ENCODE data around the gene ZBTB22. TPM values are rescaled to one million over a fixed set of nuclear protein-coding genes. Genes with fewer than 3 reads are reported as not detected.

Gene ZBTB22
- polyA plus RNA-seq, 1 donor (not counting 4 experiments of a cell fraction or from before 2014, with no cell fraction given): 6.5 TPM

DNA sequence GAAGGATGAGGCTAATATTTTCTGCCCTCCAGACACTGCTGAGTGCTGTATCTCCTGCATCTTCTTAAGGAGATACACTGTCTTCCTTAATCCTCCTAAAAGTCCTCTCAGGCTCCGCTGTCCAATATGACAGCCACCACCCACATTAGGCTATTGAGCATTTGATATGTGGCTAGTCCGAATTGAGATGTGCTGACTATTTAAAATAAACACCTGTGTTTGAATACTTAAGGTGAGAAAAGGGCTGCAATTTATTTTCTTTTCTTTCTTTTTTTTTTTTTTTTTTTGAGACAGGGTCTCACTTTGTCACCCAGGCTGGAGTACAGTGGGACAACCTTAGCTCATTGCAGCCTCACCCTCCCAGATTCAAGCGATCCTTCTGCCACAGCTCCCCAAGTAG, 15.7 kb downstream of the ZBTB22 start:
- TF ChIP-seq EZH2 (IDR thresholded peaks at IDR 0.05; ENCODE audit: low read length): no peak
- TF ChIP-seq, protein P1, sequence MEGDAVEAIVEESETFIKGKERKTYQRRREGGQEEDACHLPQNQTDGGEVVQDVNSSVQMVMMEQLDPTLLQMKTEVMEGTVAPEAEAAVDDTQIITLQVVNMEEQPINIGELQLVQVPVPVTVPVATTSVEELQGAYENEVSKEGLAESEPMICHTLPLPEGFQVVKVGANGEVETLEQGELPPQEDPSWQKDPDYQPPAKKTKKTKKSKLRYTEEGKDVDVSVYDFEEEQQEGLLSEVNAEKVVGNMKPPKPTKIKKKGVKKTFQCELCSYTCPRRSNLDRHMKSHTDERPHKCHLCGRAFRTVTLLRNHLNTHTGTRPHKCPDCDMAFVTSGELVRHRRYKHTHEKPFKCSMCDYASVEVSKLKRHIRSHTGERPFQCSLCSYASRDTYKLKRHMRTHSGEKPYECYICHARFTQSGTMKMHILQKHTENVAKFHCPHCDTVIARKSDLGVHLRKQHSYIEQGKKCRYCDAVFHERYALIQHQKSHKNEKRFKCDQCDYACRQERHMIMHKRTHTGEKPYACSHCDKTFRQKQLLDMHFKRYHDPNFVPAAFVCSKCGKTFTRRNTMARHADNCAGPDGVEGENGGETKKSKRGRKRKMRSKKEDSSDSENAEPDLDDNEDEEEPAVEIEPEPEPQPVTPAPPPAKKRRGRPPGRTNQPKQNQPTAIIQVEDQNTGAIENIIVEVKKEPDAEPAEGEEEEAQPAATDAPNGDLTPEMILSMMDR (optimal IDR thresholded peaks at IDR 0.05 in 1 of 3, IDR thresholded peaks at IDR 0.05 in 1 of 3, conservative IDR thresholded peaks at IDR 0.05 in 1 of 3; ENCODE audit: extremely low read depth in 1 of 3, insufficient read depth in 2 of 3, low read length in 3 of 3): no peak
- no peaks in the 10 kb centered on the region for H3K9me3 ChIP-seq (ENCODE audit: control insufficient read depth, low read depth, low read length)
- no peak overlapping the region for H3K27ac ChIP-seq (ENCODE audit: control insufficient read depth, insufficient read depth, low read length)
- H4K20me1 ChIP-seq (ENCODE audit: control insufficient read depth, extremely low read depth, insufficient read depth, low read length): no peaks in the 10 kb centered on the region
- H2AFZ ChIP-seq (ENCODE audit: control insufficient read depth, low read length): no peak overlapping the region
- no peak for DNase-seq (ENCODE audit: low read depth, low spot score)
- H3K36me3 ChIP-seq (ENCODE audit: control insufficient read depth in 2 of 2, extremely low read depth in 1 of 2, insufficient read depth in 2 of 2, low read length in 2 of 2): peaks cover 22 to 25% of the 10 kb centered on the region in 2 experiments
- no peak overlapping the region for H3K9ac ChIP-seq (ENCODE audit: control insufficient read depth, extremely low read depth, insufficient read depth, low read length)
- peaks cover 34% of the 10 kb centered on the region for H3K79me2 ChIP-seq (ENCODE audit: control insufficient read depth, insufficient read depth, low read length)
- H3K9me1 ChIP-seq (ENCODE audit: control insufficient read depth, extremely low read depth, insufficient read depth, low read length): no peaks in the 10 kb centered on the region
- H3K4me2 ChIP-seq (ENCODE audit: control insufficient read depth, extremely low read depth, insufficient read depth, low read depth, low read length): no peak overlapping the region
- no peak overlapping the region for H3K4me3 ChIP-seq (ENCODE audit: control insufficient read depth in 2 of 3, extremely low read depth in 1 of 3, insufficient read depth in 2 of 3, low read depth in 1 of 3, low read length in 3 of 3)
- dilution Hi-C loops (cut with MboI; ENCODE audit: extremely low pct_ligation_motif_present, low sequenced_read_pairs): no loop called here
- no peaks in the 10 kb centered on the region for H3K27me3 ChIP-seq (ENCODE audit: control insufficient read depth, extremely low read depth, insufficient read depth, low read length)
- H3K4me1 ChIP-seq (ENCODE audit: control insufficient read depth, extremely low read depth, insufficient read depth, low read length): peaks cover 12% of the 10 kb centered on the region
- no peak for FAIRE-seq

DNA sequence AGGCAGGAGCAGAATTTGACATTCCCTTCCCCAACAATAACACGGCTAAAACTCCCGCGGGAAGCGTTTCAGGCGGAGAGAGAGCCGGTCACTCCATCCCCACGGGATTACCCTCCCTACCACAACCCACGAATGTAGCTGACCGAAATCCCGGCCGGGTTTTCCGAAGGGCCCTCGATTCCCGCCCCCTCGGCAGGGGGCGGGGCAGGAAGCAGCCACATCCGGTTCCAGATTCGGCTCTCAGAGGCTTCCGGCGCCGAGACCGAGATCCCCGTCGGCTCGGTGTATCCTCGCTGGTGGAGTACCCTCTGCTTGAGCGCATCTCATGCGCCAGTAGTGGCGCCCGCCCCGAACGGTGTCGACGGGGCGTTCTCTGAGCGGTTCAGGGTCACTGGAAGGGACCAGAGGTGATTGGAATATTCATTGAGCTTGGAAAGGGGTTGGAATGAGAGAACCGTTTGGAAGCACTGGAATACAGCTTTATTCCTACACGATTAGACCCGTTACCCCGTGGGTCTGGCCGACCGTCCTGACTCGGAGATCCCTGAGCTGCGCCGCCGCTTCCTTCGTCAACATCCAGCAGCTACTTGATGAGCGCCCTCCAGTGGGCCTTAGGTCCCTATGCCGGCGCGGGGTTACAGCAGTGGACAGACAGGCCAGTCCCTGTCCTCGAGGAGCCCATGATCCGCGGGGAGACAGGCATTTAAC, 18.2 kb downstream of the ZBTB22 start:
- Histone ChIP-seq H3K9me1 (ENCODE audit: control insufficient read depth, extremely low read depth, insufficient read depth, low read length) (no peaks in the 10 kb centered on the region), H3K27me3 (ENCODE audit: control insufficient read depth, extremely low read depth, insufficient read depth, low read length) (no peaks in the 10 kb centered on the region), H3K9me3 (ENCODE audit: control insufficient read depth, low read depth, low read length) (no peaks in the 10 kb centered on the region), H3K79me2 (ENCODE audit: control insufficient read depth, insufficient read depth, low read length) (peaks cover 24% of the 10 kb centered on the region), H3K4me2 (ENCODE audit: control insufficient read depth, extremely low read depth, insufficient read depth, low read depth, low read length) (peak overlapping the region; percentile 89), H2AFZ (ENCODE audit: control insufficient read depth, low read length) (peak overlapping the region; percentile 64), H3K36me3 (ENCODE audit: control insufficient read depth in 2 of 2, extremely low read depth in 1 of 2, insufficient read depth in 2 of 2, low read length in 2 of 2) (peaks cover 18 to 29% of the 10 kb centered on the region in 2 experiments), H3K27ac (ENCODE audit: control insufficient read depth, insufficient read depth, low read length) (peak overlapping the region; percentile 89), H3K4me3 (ENCODE audit: control insufficient read depth in 2 of 3, extremely low read depth in 1 of 3, insufficient read depth in 2 of 3, low read depth in 1 of 3, low read length in 3 of 3) (peak overlapping the region; percentile 70 to 93 (median 91)), H3K4me1 (ENCODE audit: control insufficient read depth, extremely low read depth, insufficient read depth, low read length) (peaks cover 14% of the 10 kb centered on the region), H4K20me1 (ENCODE audit: control insufficient read depth, extremely low read depth, insufficient read depth, low read length) (no peaks in the 10 kb centered on the region), H3K9ac (ENCODE audit: control insufficient read depth, extremely low read depth, insufficient read depth, low read length) (peak overlapping the region; percentile 88)
- TF ChIP-seq, protein P1 (optimal IDR thresholded peaks at IDR 0.05 in 1 of 3, IDR thresholded peaks at IDR 0.05 in 1 of 3, conservative IDR thresholded peaks at IDR 0.05 in 1 of 3; ENCODE audit: extremely low read depth in 1 of 3, insufficient read depth in 2 of 3, low read length in 3 of 3): peak in 2 of 3 experiments; percentile 70 to 85
- TF ChIP-seq EZH2 (IDR thresholded peaks at IDR 0.05; ENCODE audit: low read length): no peak
- peak; percentile 44 for FAIRE-seq
- dilution Hi-C loops (cut with MboI; ENCODE audit: extremely low pct_ligation_motif_present, low sequenced_read_pairs): no loop called here
- no peak for DNase-seq (ENCODE audit: low read depth, low spot score)
